SU-DHL-6 (cell line): ENCODE data around the gene SLC39A10.
A peak's percentile ranks its signal among the peaks of the same experiment; 100 is the strongest.

Experiments used
- H2AFZ ChIP-seq: fragments of 200-600 bp; sonication (generic); 2 replicates; pipeline ENCODE4 v1.6.1; 2014; ENCODE audit warnings: low read depth, mild to moderate bottlenecking, moderate library complexity, mixed read lengths, antibody characterized with exemption, low read length; ENCODE audit not compliant: severe bottlenecking
- H3F3A ChIP-seq: fragments of 200-600 bp; shearing (Covaris generic); 2 replicates; pipeline ENCODE4 v1.6.0; 2016; ENCODE audit warnings: antibody characterized with exemption, mild to moderate bottlenecking; ENCODE audit not compliant: insufficient read depth
- H3K27ac ChIP-seq: fragments of 200-600 bp; sonication (generic); 2 replicates; pipeline ENCODE4 v1.5.1; 2016; ENCODE audit warnings: low read depth, mild to moderate bottlenecking, low read length, moderate library complexity, mixed read lengths
- H3K27me3 ChIP-seq: fragments of 200-600 bp; sonication (generic), shearing (Covaris generic); 2 replicates; pipeline ENCODE4 v1.6.0; 2014; ENCODE audit warnings: mild to moderate bottlenecking, low read length
- H3K36me3 ChIP-seq: fragments of 200-600 bp; sonication (generic); 2 replicates; pipeline ENCODE4 v1.6.1; 2014; ENCODE audit warnings: mild to moderate bottlenecking, low read length, mixed read lengths
- H3K4me2 ChIP-seq: fragments of 300-600, 200-600 bp; shearing (Covaris generic), sonication (generic); 2 replicates; pipeline ENCODE4 v1.6.0; 2014; ENCODE audit warnings: low read length, low read depth, mild to moderate bottlenecking; ENCODE audit not compliant: poor library complexity, severe bottlenecking
- H3K4me3 ChIP-seq: fragments of 200-600 bp; sonication (generic); 2 replicates; pipeline ENCODE4 v1.5.1; 2014; ENCODE audit warnings: antibody characterized with exemption, low read length, mild to moderate bottlenecking, mixed read lengths; ENCODE audit not compliant: insufficient read depth, poor library complexity, severe bottlenecking
- H3K79me2 ChIP-seq: fragments of 200-600 bp; sonication (generic); 2 replicates; pipeline ENCODE4 v1.6.1; 2014; ENCODE audit warnings: mild to moderate bottlenecking, low read length, moderate library complexity; ENCODE audit not compliant: insufficient read depth
- H3K9ac ChIP-seq: fragments of 200-600 bp; sonication (generic); 2 replicates; pipeline ENCODE4 v1.7.0; 2014; ENCODE audit warnings: mild to moderate bottlenecking, low read length
- H3K9me2 ChIP-seq: fragments of 200-600 bp; sonication (generic); replicated peaks from 2 replicates; pipeline ENCODE4 v1.6.1; 2014; ENCODE audit warnings: low read length; ENCODE audit not compliant: insufficient read depth
- H3K9me3 ChIP-seq: fragments of 200-600 bp; sonication (generic); 2 replicates; pipeline ENCODE4 v1.6.1; 2014; ENCODE audit warnings: low read length, mixed read lengths; ENCODE audit not compliant: insufficient read depth
- H4K20me1 ChIP-seq: fragments of 200-600 bp; sonication (generic); 2 replicates; pipeline ENCODE4 v1.6.1; 2014; ENCODE audit warnings: low read depth, mild to moderate bottlenecking, antibody characterized with exemption, low read length, moderate library complexity, mixed read lengths
- EZH2phosphoT487 ChIP-seq: fragments of 200-600 bp; sonication (generic), shearing (Covaris generic); conservative IDR thresholded peaks from 2 replicates; pipeline ENCODE4 v1.6.1; 2018; ENCODE audit warnings: mild to moderate bottlenecking, antibody characterized with exemption, low read length, moderate library complexity, mixed read lengths
- TF ChIP-seq, protein P1 (sequence below): fragments of 200-600 bp; sonication (generic); IDR thresholded peaks from one replicate; pipeline ENCODE4 v1.5.1; 2017; ENCODE audit warnings: antibody characterized with exemption, mild to moderate bottlenecking, low read length, moderate library complexity; ENCODE audit not compliant: insufficient read depth, poor library complexity, severe bottlenecking

SLC39A10 gene

GRCh38 chr2:195656859-195657633 is at the start of gene SLC39A10:
TSS of gene SLC39A10 (plus strand) at chr2:195657226. CDS start at chr2:195680043, 22,817 bp downstream.
- Histone ChIP-seq H3K27me3 (no peaks in the 10 kb centered on the region), H2AFZ (peak within 1 kb of the TSS; percentile 90), H3K9me2 (no peaks in the 10 kb centered on the region), H3K4me2 (peak within 1 kb of the TSS; percentile 76), H4K20me1 (0 out of 2 replicates have a peak, but pooled peaks cover 6% of the 10 kb centered on the region), H3K36me3 (no peaks in the 10 kb centered on the region), H3K27ac (peak within 1 kb of the TSS; percentile 31), H3K9me3 (no peaks in the 10 kb centered on the region), H3K9ac (peak within 1 kb of the TSS; percentile 73), H3K79me2 (no peaks in the 10 kb centered on the region), H3K4me3 (peak within 1 kb of the TSS; percentile 65), H3F3A (peaks cover 15% of the 10 kb centered on the region; the same call in 1 of the 2 replicates)
- no peak for TF ChIP-seq EZH2phosphoT487
- TF ChIP-seq, protein P1, sequence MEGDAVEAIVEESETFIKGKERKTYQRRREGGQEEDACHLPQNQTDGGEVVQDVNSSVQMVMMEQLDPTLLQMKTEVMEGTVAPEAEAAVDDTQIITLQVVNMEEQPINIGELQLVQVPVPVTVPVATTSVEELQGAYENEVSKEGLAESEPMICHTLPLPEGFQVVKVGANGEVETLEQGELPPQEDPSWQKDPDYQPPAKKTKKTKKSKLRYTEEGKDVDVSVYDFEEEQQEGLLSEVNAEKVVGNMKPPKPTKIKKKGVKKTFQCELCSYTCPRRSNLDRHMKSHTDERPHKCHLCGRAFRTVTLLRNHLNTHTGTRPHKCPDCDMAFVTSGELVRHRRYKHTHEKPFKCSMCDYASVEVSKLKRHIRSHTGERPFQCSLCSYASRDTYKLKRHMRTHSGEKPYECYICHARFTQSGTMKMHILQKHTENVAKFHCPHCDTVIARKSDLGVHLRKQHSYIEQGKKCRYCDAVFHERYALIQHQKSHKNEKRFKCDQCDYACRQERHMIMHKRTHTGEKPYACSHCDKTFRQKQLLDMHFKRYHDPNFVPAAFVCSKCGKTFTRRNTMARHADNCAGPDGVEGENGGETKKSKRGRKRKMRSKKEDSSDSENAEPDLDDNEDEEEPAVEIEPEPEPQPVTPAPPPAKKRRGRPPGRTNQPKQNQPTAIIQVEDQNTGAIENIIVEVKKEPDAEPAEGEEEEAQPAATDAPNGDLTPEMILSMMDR = no peak

GRCh38 chr2:195608768-195609454 is 48.1 kb upstream of the SLC39A10 start:
- Histone ChIP-seq H3F3A (no peaks in the 10 kb centered on the region), H3K27ac (no peak overlapping the region), H3K9me3 (no peaks in the 10 kb centered on the region), H3K36me3 (no peaks in the 10 kb centered on the region), H3K27me3 (no peaks in the 10 kb centered on the region), H3K9me2 (no peaks in the 10 kb centered on the region), H3K79me2 (no peaks in the 10 kb centered on the region), H2AFZ (no peak overlapping the region), H3K4me2 (no peak overlapping the region), H3K4me3 (no peak overlapping the region), H3K9ac (no peak overlapping the region), H4K20me1 (no peaks in the 10 kb centered on the region)
- TF ChIP-seq, protein P1 = no peak
- no peak for TF ChIP-seq EZH2phosphoT487

DNA sequence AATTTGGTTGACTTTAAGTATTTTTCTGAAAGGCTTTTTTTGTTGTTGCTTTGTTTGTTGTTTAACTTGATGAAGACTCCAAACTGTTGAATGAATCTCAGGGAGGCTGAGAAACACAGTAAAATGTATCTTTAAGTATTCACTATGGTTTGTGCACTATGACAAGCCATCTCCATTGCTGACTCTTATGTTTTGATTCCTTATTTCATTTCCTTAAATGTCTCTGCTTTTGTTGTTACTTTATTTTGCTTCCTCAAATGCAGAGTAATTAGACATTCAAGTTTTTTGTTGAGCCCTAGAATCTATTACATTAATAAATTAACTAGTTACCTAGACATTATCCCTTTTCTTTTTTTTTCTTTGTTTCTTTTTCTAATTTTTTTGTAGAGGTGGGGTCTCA is 46.3 kb upstream of the SLC39A10 start:
- H3K4me3 ChIP-seq = no peak overlapping the region
- no peaks in the 10 kb centered on the region for H3K9me2 ChIP-seq
- H3K9ac ChIP-seq = no peak overlapping the region
- H4K20me1 ChIP-seq = no peaks in the 10 kb centered on the region
- H3F3A ChIP-seq = no peaks in the 10 kb centered on the region
- H3K79me2 ChIP-seq = no peaks in the 10 kb centered on the region
- H3K27me3 ChIP-seq = no peaks in the 10 kb centered on the region
- no peaks in the 10 kb centered on the region for H3K36me3 ChIP-seq
- no peak overlapping the region for H2AFZ ChIP-seq
- H3K9me3 ChIP-seq = no peaks in the 10 kb centered on the region
- H3K4me2 ChIP-seq = no peak overlapping the region
- no peak overlapping the region for H3K27ac ChIP-seq
- TF ChIP-seq, protein P1 = no peak
- no peak for TF ChIP-seq EZH2phosphoT487
